Neural cell (in vitro differentiated cells): ENCODE data around the gene EIF3K. TPM values are rescaled to one million over a fixed set of nuclear protein-coding genes. Genes with fewer than 3 reads are reported as not detected.

Experiments used
- H2AFZ ChIP-seq: fragments of 200-600, 300-800 bp; sonication (generic), shearing (Covaris generic); 2 replicates; pipeline ENCODE4 v1.6.0; 2014; ENCODE audit warnings: low read depth, mild to moderate bottlenecking, antibody characterized with exemption, low read length, moderate library complexity
- H3F3A ChIP-seq: fragments of 200-600 bp; shearing (Covaris generic); 2 replicates; pipeline ENCODE4 v1.6.1; 2016; ENCODE audit warnings: mild to moderate bottlenecking, moderate library complexity, mixed read lengths, antibody characterized with exemption, low read length; ENCODE audit not compliant: insufficient read depth, poor library complexity, severe bottlenecking
- H3K27ac ChIP-seq: fragments of 200-600, 300-800 bp; sonication (generic), shearing (Covaris generic); 2 replicates; pipeline ENCODE4 v1.5.1; 2014; ENCODE audit warnings: mild to moderate bottlenecking, low read length, moderate library complexity
- H3K27me3 ChIP-seq: fragments of 300-800, 200-600 bp; sonication (generic), shearing (Covaris generic); 2 replicates; pipeline ENCODE4 v1.6.0; 2014; ENCODE audit warnings: mild to moderate bottlenecking, low read depth, low read length, moderate library complexity; ENCODE audit not compliant: insufficient read depth
- H3K36me3 ChIP-seq: fragments of 300-800, 200-600 bp; sonication (generic), shearing (Covaris generic); 2 replicates; pipeline ENCODE4 v1.5.1; 2014; ENCODE audit warnings: mild to moderate bottlenecking, antibody characterized with exemption, low read length, moderate library complexity; ENCODE audit not compliant: insufficient read depth
- H3K4me2 ChIP-seq: fragments of 300-800, 200-600 bp; sonication (generic), shearing (Covaris generic); 2 replicates; pipeline ENCODE4 v1.6.0; 2014; ENCODE audit warnings: mild to moderate bottlenecking, low read length
- H3K4me3 ChIP-seq: fragments of 300-800, 200-600 bp; sonication (generic), shearing (Covaris generic); 2 replicates; pipeline ENCODE4 v1.5.1; 2014; ENCODE audit warnings: mild to moderate bottlenecking, low read length, moderate library complexity
- H3K79me2 ChIP-seq: fragments of 200-600 bp; shearing (Covaris generic); replicated peaks from 2 replicates; pipeline ENCODE4 v1.6.0; 2014; ENCODE audit warnings: mild to moderate bottlenecking, low read length, moderate library complexity; ENCODE audit not compliant: insufficient read depth
- H3K9ac ChIP-seq: fragments of 300-800, 200-600 bp; sonication (generic), shearing (Covaris generic); 2 replicates; pipeline ENCODE4 v1.6.1; 2016; ENCODE audit warnings: mild to moderate bottlenecking, low read length, mixed read lengths
- H3K9me2 ChIP-seq: fragments of 200-600 bp; shearing (Covaris generic); 2 replicates; pipeline ENCODE4 v1.6.1; 2016; ENCODE audit warnings: mild to moderate bottlenecking, low read length, mixed read lengths; ENCODE audit not compliant: insufficient read depth
- H3K9me3 ChIP-seq: fragments of 200-600, 300-800 bp; sonication (generic), shearing (Covaris generic); 2 replicates; pipeline ENCODE4 v1.6.1; 2016; ENCODE audit warnings: mild to moderate bottlenecking, mixed run types, low read length, moderate library complexity, mixed read lengths
- H4K20me1 ChIP-seq: fragments of 200-600 bp; shearing (Covaris generic); 2 replicates; pipeline ENCODE4 v1.6.1; 2016; ENCODE audit warnings: mild to moderate bottlenecking, mixed run types; ENCODE audit not compliant: insufficient read depth
- REST ChIP-seq: IDR thresholded peaks from 2 replicates; pipeline ENCODE4 v1.6.1; 2012; ENCODE audit warnings: borderline replicate concordance
- SMC3 ChIP-seq: fragments of 450-650 bp; conservative IDR thresholded peaks from 2 replicates; pipeline ENCODE4 v1.6.1; 2014; ENCODE audit warnings: antibody characterized with exemption, mild to moderate bottlenecking, moderate library complexity; ENCODE audit not compliant: poor library complexity
- polyA plus RNA-seq: library from polyadenylated mRNA; depleted of rRNA; stranded (reverse); fragments of >200 nt; gene quantifications from 2 replicates; pipeline ENCODE4 v1.2.3, GENCODE V29; 2014

EIF3K gene
- polyA plus RNA-seq, 1 donor from 2014 or later: 462 TPM

- Histone ChIP-seq H2AFZ (no peak overlapping the region), H3K27ac (no peak overlapping the region), H3K9me2 (no peaks in the 10 kb centered on the region), H3K79me2 (peaks cover 22% of the 10 kb centered on the region), H3K9ac (no peak overlapping the region), H3K4me2 (no peak overlapping the region), H3K4me3 (no peak overlapping the region), H4K20me1 (no peaks in the 10 kb centered on the region), H3K9me3 (no peaks in the 10 kb centered on the region), H3F3A (no peaks in the 10 kb centered on the region), H3K27me3 (no peaks in the 10 kb centered on the region), H3K36me3 (no peaks in the 10 kb centered on the region)
- TF ChIP-seq REST: no peak
- no peak for TF ChIP-seq SMC3
Measured at GRCh38 chr19:38686530-38686888, 67.5 kb downstream of the EIF3K start.

Other genes with a start within 250 kb of the EIF3K start
- gene PSMD8, start 244.6 kb upstream of the EIF3K start, polyA plus RNA-seq: 334 and 380 TPM in 2 replicates
- gene GGN, start 231.2 kb upstream of the EIF3K start, polyA plus RNA-seq: 0.21 and 0.28 TPM in 2 replicates
- gene SPRED3, start 230.5 kb upstream of the EIF3K start, polyA plus RNA-seq: 4.9 and 13.7 TPM in 2 replicates
- gene FAM98C, start 216.1 kb upstream of the EIF3K start, polyA plus RNA-seq: 57.0 and 79.3 TPM in 2 replicates
- not detected in 2 replicates for gene RASGRP4, start 193.0 kb upstream of the EIF3K start, polyA plus RNA-seq
- gene RYR1, start 185.5 kb upstream of the EIF3K start, polyA plus RNA-seq: 0.44 and 0.69 TPM in 2 replicates
- 1.0 and 1.2 TPM in 2 replicates for gene MAP4K1, start 1.2 kb upstream of the EIF3K start, polyA plus RNA-seq
- 54.0 and 54.1 TPM in 2 replicates for gene ACTN4, start 28.5 kb downstream of the EIF3K start, polyA plus RNA-seq
- gene CAPN12, start 125.3 kb downstream of the EIF3K start, polyA plus RNA-seq: not detected in 2 replicates
- gene LGALS7, start 154.3 kb downstream of the EIF3K start, polyA plus RNA-seq: not detected in 2 replicates
- not detected in 2 replicates for gene LGALS7B, start 170.0 kb downstream of the EIF3K start, polyA plus RNA-seq
- gene LGALS4, start 193.8 kb downstream of the EIF3K start, polyA plus RNA-seq: 1.2 and 1.3 TPM in 2 replicates
- gene ECH1, start 212.6 kb downstream of the EIF3K start, polyA plus RNA-seq: 38.4 and 42.2 TPM in 2 replicates
- 315 and 331 TPM in 2 replicates for gene HNRNPL, start 230.8 kb downstream of the EIF3K start, polyA plus RNA-seq